ENCODE data around the gene FOXE3.
A peak's percentile ranks its signal among the peaks of the same experiment; 100 is the strongest.

Gene FOXE3

DNA sequence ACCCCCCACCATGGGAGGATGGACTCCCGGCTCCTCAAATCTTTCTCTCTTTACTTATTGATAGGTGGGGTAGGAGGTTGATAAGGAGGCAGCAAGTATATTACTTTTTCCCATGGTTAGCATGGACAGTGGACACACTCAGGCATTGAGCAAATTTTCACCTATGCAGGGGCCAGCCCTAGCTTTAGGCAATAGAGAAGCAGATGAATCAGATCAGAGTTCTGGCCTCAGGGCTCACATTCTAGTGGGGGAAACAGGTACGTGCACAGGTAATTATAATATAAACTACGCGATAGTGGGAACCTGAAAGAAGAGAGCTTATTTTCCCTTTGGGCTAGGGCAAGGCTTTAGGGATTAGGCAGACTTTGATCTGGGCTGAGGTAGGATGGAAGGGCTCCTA, 13.5 kb upstream of the FOXE3 start:
- DNase-seq (ENCODE audit: extremely low spot score, insufficient read length, low read depth), result no peak
- no peak for FAIRE-seq

DNA sequence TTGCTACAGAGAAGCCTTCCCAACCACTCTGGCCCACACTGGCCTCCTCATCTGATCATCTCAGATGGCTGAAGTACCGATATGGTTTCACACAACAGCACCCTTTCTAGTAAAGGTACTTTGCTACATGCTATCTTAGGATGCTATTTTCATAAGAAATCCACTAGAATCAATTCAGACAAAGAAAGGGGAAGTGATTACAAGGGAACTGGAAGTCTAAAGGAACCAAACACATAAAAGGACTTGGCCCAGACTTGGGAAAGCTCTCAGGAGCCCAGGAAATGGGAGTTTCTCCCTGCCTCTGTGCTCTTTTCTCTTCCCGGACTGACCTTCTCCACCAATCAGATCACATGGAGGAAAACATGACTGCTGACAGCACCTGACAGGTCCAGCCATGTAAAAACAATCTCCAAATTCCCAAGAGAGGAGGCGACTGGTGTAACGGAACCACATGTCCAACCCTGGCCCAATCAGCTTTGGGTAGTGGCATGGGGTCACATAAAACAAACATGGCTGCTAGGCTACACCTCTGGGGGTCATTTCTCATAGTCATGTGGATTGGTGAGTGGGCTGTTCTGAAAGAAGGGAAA, 12.7 kb upstream of the FOXE3 start:
- FAIRE-seq (no peak), DNase-seq (ENCODE audit: extremely low spot score, insufficient read length, low read depth) (no peak)

DNA sequence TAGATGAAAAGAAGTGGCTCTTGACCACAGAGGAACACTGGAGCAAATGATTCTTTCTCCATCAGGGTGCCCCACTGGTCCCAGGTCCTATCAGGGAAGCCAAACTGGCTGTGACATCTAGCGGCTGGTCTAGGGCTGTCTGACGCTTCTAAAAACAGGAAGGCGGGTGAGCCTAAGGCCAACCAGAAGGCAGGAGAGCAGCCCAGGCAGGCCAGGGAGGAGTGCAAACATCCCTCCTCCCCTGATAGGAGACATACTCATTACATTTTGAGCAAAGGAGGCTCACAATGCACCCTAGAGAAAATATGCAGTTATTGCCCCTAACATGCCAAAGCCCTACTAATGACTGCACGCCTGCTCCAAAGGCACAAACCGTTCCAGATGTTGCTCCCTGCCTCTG, 10.4 kb upstream of the FOXE3 start:
- FAIRE-seq (no peak), DNase-seq (ENCODE audit: extremely low spot score, insufficient read length, low read depth) (no peak)

- FAIRE-seq, result no peak
- DNase-seq (ENCODE audit: extremely low spot score, insufficient read length, low read depth), result no peak
Measured at GRCh38 chr1:47406966-47407365, 9.1 kb upstream of the FOXE3 start.

DNA sequence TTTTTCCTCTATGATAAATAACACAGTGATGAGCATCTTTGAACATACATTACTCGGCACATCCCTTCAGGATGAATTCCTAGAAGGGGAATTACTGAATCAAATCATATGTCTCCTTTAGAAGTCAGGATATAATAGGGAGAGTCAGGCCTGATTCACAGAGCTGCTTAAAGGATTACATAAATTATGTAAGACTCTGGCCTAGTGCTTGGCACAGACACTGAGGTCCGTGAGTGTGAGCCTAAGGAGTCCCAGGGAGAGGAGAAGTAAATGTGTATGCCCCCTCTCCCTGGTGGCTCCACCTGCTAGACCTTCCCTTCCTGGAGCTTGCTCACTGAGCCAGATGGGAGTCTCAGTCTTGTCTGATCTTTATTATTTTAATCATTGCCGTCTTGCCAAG, 8.6 kb upstream of the FOXE3 start:
- no peak for DNase-seq (ENCODE audit: extremely low spot score, insufficient read length, low read depth)
- FAIRE-seq, result no peak

GRCh38 chr1:47409311-47410067, 6.6 kb upstream of the FOXE3 start:
- FAIRE-seq, result no peak
- no peak for DNase-seq (ENCODE audit: extremely low spot score, insufficient read length, low read depth)

- FAIRE-seq (no peak), DNase-seq (ENCODE audit: extremely low spot score, insufficient read length, low read depth) (no peak)
Measured at GRCh38 chr1:47410068-47410455, 6.0 kb upstream of the FOXE3 start.

- FAIRE-seq (no peak), DNase-seq (ENCODE audit: extremely low spot score, insufficient read length, low read depth) (no peak)
Measured at GRCh38 chr1:47411436-47411835, 4.6 kb upstream of the FOXE3 start.

DNA sequence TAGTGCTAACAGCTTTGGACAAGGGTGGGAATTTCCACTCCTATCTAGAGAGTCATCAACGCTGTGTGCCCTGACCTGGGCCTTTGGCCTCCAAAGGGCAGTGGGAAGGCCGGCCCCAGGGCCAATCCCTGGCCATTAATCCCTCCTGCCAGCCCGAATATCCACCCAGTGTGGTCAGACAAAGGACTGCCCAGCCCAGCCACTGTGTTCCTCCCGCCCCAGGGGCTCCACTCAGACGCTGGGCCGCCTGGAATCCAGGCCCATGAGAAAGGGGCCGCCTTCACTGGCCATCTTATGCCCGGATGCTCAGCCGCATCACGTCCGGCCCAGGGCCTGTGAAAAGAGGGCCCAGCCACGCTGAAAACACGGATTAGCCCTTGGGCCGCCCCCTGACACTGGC, 3.6 kb upstream of the FOXE3 start:
- DNase-seq (ENCODE audit: extremely low spot score, insufficient read length, low read depth) (no peak), FAIRE-seq (no peak)

DNA sequence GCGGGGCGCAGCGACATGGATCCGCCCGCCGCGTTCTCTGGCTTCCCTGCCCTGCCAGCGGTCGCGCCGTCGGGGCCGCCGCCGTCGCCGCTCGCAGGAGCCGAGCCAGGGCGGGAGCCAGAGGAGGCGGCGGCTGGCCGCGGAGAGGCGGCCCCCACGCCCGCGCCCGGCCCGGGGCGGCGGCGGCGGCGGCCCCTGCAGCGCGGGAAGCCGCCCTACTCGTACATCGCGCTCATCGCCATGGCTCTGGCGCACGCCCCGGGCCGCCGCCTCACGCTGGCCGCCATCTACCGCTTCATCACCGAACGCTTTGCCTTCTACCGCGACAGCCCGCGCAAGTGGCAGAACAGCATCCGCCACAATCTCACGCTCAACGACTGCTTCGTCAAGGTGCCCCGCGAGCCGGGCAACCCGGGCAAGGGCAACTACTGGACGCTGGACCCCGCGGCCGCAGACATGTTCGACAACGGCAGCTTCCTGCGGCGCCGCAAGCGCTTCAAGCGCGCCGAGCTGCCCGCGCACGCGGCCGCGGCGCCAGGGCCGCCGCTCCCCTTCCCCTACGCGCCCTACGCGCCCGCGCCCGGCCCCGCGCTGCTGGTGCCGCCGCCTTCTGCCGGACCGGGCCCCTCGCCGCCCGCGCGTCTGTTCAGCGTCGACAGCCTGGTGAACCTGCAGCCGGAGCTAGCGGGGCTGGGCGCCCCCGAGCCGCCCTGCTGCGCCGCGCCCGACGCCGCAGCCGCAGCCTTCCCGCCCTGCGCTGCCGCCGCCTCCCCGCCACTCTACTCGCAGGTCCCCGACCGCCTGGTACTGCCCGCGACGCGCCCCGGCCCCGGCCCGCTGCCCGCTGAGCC, 459 bp downstream of the FOXE3 start:
- FAIRE-seq, result no peak
- DNase-seq (ENCODE audit: extremely low spot score, insufficient read length, low read depth), result no peak

DNA sequence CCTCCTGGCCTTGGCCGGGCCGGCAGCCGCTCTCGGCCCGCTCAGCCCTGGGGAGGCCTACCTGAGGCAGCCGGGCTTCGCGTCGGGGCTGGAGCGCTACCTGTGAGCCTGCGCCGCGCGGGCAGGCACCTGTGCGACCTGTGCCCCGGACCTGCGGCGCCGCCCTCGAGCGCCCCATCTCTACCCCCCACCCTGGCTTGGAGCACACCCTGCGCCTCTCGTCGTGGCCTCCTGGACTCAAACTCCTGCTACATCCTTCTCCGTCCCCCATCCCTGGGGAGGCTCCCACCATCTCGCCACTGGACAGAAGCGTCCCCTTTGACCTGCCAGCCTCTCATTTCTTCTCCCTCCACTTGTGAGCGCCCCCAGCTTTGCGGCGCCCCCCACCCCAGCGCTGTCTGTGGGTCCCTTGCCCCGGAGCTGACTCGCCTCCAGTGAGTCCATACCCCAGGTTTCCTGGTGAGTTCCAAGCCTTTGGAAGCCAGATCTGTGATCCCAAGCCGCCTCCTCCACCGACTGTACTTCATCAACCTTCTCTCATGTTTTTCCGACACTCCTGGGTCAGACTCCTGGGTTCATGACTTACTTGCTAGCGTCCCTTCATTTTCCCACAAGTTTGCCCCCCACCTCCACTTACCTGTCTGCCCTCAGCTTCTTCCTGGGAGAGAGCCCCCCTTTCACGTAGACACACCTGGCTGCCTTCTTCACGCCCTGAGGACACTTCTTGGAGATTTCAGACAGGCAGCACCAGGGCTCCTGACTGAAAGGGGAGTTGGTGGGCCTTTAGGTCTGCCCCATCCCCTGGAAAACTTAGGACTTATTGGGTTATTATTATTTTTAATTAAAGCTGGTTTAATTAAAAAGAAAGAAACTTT, 1.3 kb downstream of the FOXE3 start:
- FAIRE-seq, result no peak
- DNase-seq (ENCODE audit: extremely low spot score, insufficient read length, low read depth), result no peak

DNA sequence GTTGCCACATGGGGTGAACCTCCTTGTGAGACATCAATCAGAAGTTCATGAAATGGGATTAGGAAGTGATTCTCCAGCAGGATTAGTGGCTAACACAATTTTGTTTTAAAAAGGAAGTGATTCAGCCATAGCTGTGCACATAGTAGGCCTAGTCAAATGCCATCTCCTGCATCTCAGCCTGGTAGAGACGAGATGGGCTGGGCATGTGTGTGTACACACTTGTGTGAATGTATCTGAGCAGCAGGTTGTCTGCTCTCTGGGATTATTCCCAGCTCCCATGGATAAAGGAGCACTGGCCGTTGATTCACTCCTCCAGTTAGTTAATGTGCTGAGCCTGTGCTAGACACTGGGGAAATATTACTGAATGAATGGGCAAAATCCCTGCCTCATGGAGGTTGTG, 2.0 kb downstream of the FOXE3 start:
- FAIRE-seq (no peak), DNase-seq (ENCODE audit: extremely low spot score, insufficient read length, low read depth) (no peak)

- DNase-seq (ENCODE audit: extremely low spot score, insufficient read length, low read depth), result no peak
- FAIRE-seq, result no peak
Measured at GRCh38 chr1:47418681-47419325, 2.7 kb downstream of the FOXE3 start.

- DNase-seq (ENCODE audit: extremely low spot score, insufficient read length, low read depth) (no peak), FAIRE-seq (no peak)
Measured at GRCh38 chr1:47420547-47420946, 4.5 kb downstream of the FOXE3 start.

GRCh38 chr1:47423872-47424271, 7.8 kb downstream of the FOXE3 start:
- DNase-seq (ENCODE audit: extremely low spot score, insufficient read length, low read depth), result no peak
- FAIRE-seq, result peak; percentile 18

DNA sequence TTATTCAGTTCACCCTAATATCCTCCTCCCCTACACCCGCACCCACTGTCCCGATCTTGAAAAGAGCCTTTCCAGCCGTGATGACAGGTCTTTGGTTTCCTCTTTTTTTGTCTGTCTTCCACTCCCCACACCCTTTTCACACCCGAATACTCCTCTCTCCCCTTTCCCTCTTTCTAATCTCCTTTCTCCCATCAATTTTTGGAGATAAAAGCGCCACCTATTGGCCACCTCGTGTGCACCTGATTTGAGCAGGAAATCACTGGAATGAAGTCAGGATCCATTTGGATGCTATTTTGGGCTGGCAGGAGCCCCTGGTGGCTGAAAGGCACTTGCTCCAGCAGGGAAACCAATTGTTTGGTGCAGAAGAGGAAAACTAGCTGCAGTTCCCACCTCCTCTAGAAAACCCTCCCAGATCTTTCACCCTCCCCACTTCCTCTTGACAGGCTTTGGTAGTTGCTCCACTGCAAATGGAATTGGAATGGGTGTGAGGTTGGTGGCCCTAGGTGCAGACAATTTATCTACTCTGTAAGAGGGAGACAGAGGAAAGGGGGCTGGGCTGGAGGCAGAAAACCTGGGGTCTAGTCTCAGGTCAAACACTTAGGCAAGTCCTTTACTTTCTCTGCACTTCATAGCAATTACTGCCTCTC, 8.4 kb downstream of the FOXE3 start:
- DNase-seq (ENCODE audit: extremely low spot score, insufficient read length, low read depth) (no peak), FAIRE-seq (peak; percentile 71)

GRCh38 chr1:47431534-47431933, 15.4 kb downstream of the FOXE3 start:
- DNase-seq (ENCODE audit: extremely low spot score, insufficient read length, low read depth) (no peak), FAIRE-seq (no peak)

GRCh38 chr1:47432071-47433036, 16.3 kb downstream of the FOXE3 start:
- DNase-seq (ENCODE audit: extremely low spot score, insufficient read length, low read depth), result no peak
- peak; percentile 65 for FAIRE-seq
